ENCODE measurements around the gene STON1.
"Not testable (repeated sequence)": the region's sequence is repeated elsewhere in the genome, so short reads cannot be mapped to it uniquely, and the experiment has no call there.

Gene STON1

DNA sequence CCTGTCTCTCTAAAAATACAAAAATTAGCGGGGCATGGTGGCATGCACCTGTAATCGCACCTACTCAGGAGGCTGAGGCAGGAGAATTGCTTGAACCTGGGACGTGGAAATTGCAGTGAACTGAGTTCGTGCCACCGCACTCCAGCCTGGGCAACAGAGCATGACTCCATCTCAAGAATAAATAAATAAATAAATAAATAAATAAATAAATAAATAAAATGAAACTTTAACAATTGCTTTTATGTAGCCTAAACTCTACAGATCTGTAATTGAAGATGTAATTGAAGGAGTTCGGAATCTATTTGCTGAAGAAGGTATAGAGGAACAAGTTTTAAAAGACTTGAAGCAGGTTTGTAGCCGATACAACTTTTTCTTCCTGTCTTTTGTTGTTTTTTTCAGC, 90.7 kb downstream of the STON1 start:
- H3K4me3 ChIP-seq (ENCODE audit: low read length) = no peak overlapping the region
- H3K36me3 ChIP-seq (ENCODE audit: insufficient read depth, low read length) = no peaks in the 10 kb centered on the region
- H3K9me3 ChIP-seq (ENCODE audit: insufficient read depth, low read depth, low read length) = no peaks in the 10 kb centered on the region
- no peaks in the 10 kb centered on the region for H3K27me3 ChIP-seq (ENCODE audit: insufficient read depth, low read length)
- H3K9ac ChIP-seq (ENCODE audit: low read depth, low read length) = no peak overlapping the region
- no peaks in the 10 kb centered on the region for H3K4me1 ChIP-seq (ENCODE audit: insufficient read depth, low read length)
- WGBS = over 99% methylated on average over 7 of the region's 7 CpGs
- no peak overlapping the region for H3K27ac ChIP-seq (ENCODE audit: low read depth, low read length)

DNA sequence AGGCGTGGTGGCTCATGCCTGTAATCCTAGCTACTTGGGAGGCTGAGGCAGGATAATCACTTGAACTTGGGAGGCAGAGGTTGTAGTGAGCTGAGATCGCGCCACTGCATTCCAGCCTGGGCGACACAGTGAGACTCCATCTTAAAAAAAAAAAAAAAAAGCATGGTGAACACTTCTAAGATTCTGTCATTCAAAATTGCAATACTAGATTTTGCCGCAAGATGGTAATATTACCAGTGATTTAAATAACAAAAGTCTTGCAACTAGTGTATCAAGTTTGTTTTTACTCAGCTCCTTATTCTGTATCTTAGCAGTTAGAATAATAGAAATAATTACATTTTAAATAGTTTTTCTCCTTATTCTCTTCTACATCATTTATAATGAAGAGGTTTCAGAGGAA, 92.7 kb downstream of the STON1 start:
- 96% methylated on average over 5 of the region's 5 CpGs for WGBS
- not testable (repeated sequence) for H3K9me3 ChIP-seq (ENCODE audit: insufficient read depth, low read depth, low read length); H3K27ac ChIP-seq (ENCODE audit: low read depth, low read length); H3K36me3 ChIP-seq (ENCODE audit: insufficient read depth, low read length); H3K27me3 ChIP-seq (ENCODE audit: insufficient read depth, low read length); H3K9ac ChIP-seq (ENCODE audit: low read depth, low read length); H3K4me3 ChIP-seq (ENCODE audit: low read length); H3K4me1 ChIP-seq (ENCODE audit: insufficient read depth, low read length)

DNA sequence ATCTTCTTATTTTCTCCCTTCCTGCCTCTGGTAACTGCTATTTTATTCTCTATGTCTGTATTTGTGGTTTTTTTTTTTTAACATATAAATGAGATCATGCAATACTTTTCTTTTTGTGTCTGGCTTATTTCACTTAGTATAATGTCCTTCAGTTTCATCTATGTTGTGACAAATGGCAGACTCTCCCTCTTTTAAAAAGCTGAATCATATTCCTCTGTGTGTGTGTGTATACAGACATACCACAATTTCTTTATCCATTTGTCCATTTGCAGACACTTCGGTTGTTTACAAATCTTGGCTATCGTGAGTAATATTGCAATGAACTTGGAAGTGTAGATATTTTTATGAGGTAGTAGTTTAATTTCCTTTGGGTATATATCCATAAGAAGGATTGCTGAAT, 94.7 kb downstream of the STON1 start:
- Histone ChIP-seq H3K4me3 (ENCODE audit: low read length) (no peak overlapping the region), H3K9ac (ENCODE audit: low read depth, low read length) (no peak overlapping the region), H3K4me1 (ENCODE audit: insufficient read depth, low read length) (no peaks in the 10 kb centered on the region), H3K36me3 (ENCODE audit: insufficient read depth, low read length) (no peaks in the 10 kb centered on the region), H3K27me3 (ENCODE audit: insufficient read depth, low read length) (no peaks in the 10 kb centered on the region), H3K9me3 (ENCODE audit: insufficient read depth, low read depth, low read length) (no peaks in the 10 kb centered on the region), H3K27ac (ENCODE audit: low read depth, low read length) (no peak overlapping the region)
- 88% methylated on average over 2 of the region's 2 CpGs for WGBS

DNA sequence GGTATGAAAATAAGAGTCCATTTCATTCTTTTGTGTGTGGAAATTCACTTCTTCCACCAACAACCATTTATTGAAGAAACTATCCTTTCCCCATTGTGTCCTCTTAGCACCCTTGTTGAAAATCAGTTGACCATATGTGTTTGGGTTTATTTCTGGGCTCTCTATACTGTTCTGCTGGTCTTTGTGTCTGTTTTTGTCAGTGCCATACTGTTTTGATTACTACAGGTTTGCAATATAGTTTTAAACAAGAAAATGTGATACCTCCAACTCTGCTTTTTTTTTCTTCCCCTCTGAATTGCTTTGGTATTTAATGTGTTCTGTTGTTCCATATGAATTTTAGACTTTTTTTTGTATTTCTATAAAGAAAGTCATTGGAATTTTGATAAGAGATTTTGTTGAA, 96.1 kb downstream of the STON1 start:
- no peak overlapping the region for H3K9ac ChIP-seq (ENCODE audit: low read depth, low read length)
- no peaks in the 10 kb centered on the region for H3K9me3 ChIP-seq (ENCODE audit: insufficient read depth, low read depth, low read length)
- H3K4me1 ChIP-seq (ENCODE audit: insufficient read depth, low read length) = no peaks in the 10 kb centered on the region
- H3K4me3 ChIP-seq (ENCODE audit: low read length) = no peak overlapping the region
- no peak overlapping the region for H3K27ac ChIP-seq (ENCODE audit: low read depth, low read length)
- no peaks in the 10 kb centered on the region for H3K36me3 ChIP-seq (ENCODE audit: insufficient read depth, low read length)
- H3K27me3 ChIP-seq (ENCODE audit: insufficient read depth, low read length) = no peaks in the 10 kb centered on the region

DNA sequence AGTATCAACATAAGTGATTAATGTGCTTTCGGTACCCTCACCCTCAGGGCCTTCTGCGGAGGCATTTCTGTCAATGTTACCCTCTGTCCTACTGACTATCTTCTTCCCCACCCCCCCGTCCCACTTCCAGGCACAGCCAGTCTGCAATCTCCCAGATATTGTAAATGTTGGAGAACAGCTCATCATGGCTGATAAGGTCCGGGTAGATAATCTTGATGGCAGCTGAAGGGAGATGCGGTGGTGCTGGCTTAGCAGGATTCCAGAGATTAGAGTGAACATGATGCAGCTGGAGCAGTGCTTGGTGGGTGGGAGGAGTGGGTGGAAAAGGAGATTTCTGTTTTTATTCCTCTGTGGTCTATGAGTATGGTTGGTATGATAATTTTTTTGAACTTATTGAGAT, 103.2 kb downstream of the STON1 start:
- H3K9me3 ChIP-seq (ENCODE audit: insufficient read depth, low read depth, low read length) = peaks cover 4% of the 10 kb centered on the region; the same call in 1 of the 2 replicates
- 86% methylated on average over 5 of the region's 5 CpGs for WGBS
- H3K4me1 ChIP-seq (ENCODE audit: insufficient read depth, low read length) = no peaks in the 10 kb centered on the region
- H3K4me3 ChIP-seq (ENCODE audit: low read length) = no peak overlapping the region
- H3K27ac ChIP-seq (ENCODE audit: low read depth, low read length) = no peak overlapping the region
- H3K9ac ChIP-seq (ENCODE audit: low read depth, low read length) = no peak overlapping the region
- H3K36me3 ChIP-seq (ENCODE audit: insufficient read depth, low read length) = no peaks in the 10 kb centered on the region
- no peaks in the 10 kb centered on the region for H3K27me3 ChIP-seq (ENCODE audit: insufficient read depth, low read length)

DNA sequence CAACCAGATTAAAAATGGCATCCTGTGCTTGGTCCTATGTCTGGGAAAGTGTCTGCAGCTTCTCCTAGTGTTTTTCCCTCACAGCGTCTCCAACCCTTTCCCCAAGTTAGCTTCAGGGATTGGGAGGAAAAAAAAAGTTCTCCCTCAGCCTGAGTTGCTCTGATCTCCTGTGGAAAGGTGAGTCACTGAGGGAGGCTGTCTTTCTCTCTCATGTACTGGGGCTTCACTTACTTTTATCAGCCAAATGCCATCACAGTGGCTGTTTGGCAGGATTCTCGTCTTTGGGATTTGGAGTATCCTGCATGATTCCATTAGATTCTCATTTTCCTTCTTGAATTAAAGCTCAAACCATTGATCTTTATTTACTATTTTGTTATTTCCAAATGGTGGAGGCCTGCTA, 105.8 kb downstream of the STON1 start:
- WGBS = 83% methylated on average over 2 of the region's 2 CpGs
- H3K9ac ChIP-seq (ENCODE audit: low read depth, low read length) = no peak overlapping the region
- H3K9me3 ChIP-seq (ENCODE audit: insufficient read depth, low read depth, low read length) = peaks cover 4% of the 10 kb centered on the region; the same call in 1 of the 2 replicates
- H3K27me3 ChIP-seq (ENCODE audit: insufficient read depth, low read length) = no peaks in the 10 kb centered on the region
- no peaks in the 10 kb centered on the region for H3K4me1 ChIP-seq (ENCODE audit: insufficient read depth, low read length)
- H3K36me3 ChIP-seq (ENCODE audit: insufficient read depth, low read length) = no peaks in the 10 kb centered on the region
- no peak overlapping the region for H3K27ac ChIP-seq (ENCODE audit: low read depth, low read length)
- no peak overlapping the region for H3K4me3 ChIP-seq (ENCODE audit: low read length)

DNA sequence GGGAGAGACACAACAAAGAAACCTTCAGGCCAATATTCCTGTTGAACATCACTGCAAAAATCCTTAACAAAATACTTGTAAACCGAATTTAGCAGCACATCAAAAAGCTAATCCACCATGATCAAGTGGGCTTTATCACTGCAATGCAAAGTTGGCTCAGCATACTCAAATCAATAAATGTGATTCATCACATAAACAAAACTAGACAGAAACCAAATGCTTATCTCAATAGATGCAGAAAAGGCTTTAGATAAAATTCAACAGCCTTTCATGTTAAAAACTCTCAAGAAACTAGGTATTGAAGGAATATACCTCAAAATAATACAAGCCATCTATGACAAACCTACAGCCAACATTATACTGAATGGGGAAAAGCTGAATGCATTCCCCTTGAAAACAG, 108.3 kb downstream of the STON1 start:
- H3K4me1 ChIP-seq (ENCODE audit: insufficient read depth, low read length) = no peaks in the 10 kb centered on the region
- peaks cover 4% of the 10 kb centered on the region; the same call in 1 of the 2 replicates for H3K9me3 ChIP-seq (ENCODE audit: insufficient read depth, low read depth, low read length)
- no peak overlapping the region for H3K9ac ChIP-seq (ENCODE audit: low read depth, low read length)
- no peak overlapping the region for H3K27ac ChIP-seq (ENCODE audit: low read depth, low read length)
- 87% methylated on average over 1 of the region's 1 CpG for WGBS
- no peaks in the 10 kb centered on the region for H3K27me3 ChIP-seq (ENCODE audit: insufficient read depth, low read length)
- no peak overlapping the region for H3K4me3 ChIP-seq (ENCODE audit: low read length)
- H3K36me3 ChIP-seq (ENCODE audit: insufficient read depth, low read length) = no peaks in the 10 kb centered on the region
